ENCODE measurements around the gene ZMAT1.
"Not testable (repeated sequence)": the region's sequence is repeated elsewhere in the genome, so short reads cannot be mapped to it uniquely, and the experiment has no call there.

- TF ChIP-seq POLR2A, CTCF (IDR thresholded peaks at IDR 0.05): not testable (repeated sequence)
Observed at GRCh38 chrX:101964923-101965539, 33.2 kb upstream of the ZMAT1 start.
